Stimulated activated CD4-positive, alpha-beta T cell treated with anti-CD3 and anti-CD28 coated beads, Interleukin-1b, Interleukin-23, amount 100 ng/mL, for 4 hours (primary cell): ENCODE data around the gene GPS1.

Experiments
- DNase-seq, 2 donors: peaks; one replicate each; pipeline ENCODE4 v3.0.0-alpha.2; 2020; ENCODE audit warnings: low read depth in 2 of 2

Gene GPS1

DNA sequence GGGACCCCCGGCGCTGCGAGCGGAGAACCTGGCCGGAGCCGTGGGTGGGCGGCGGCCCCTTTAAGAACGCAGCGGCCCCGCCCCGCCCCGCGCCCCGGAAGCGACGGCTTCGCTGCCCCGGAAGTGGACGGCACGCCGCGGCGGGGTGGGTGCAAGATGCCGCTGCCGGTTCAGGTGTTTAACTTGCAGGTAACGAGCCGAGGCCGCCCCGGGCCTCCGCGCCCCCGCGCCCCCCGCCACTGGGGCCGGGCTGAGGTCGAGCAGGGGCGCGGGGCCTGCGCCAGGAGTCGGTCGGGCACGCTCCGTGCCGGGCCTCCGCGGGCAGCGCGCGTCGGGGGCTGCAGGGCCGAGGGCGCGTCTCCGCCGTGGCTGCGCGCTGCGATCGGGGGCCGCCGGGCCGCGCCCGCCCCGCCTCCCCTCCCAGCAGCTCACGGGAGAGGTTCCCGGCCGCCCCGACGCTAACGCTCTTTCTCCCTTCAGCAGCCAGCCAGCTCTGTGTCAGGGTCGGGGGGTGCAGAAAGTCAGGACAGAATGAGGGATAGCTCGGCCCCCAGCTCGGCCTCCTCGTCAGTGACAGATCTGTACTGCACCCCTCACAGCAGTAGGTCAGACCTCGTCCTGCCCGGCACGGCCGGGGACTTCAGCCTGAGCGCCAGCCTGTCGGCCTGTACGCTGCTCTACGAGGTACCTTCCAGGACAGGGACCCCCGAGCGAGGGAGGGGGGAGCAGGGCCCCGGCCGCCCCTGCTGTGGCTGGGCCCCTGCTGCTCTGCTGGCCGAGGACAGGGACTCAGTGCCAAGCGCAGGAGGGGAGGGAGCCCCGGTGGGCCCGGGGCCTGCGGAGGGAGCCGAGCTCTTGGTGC lies at the start of gene GPS1, which contains the start of gene RFNG:
Gene GPS1, plus strand, starts transcription at position 123 of the 862 bp plus-strand sequence. Its CDS starts 34 bp downstream, at position 157.
Gene RFNG, minus strand, starts transcription at position 36 of the 862 bp plus-strand sequence. CDS start 45 bp downstream, outside the sequence.
- DNase-seq: peak; percentile 67 to 87

- peak in 1 of 2 donors; percentile 11 for DNase-seq
Measured at GRCh38 chr17:82003411-82004381, 48.0 kb upstream of the GPS1 start.

- no peak for DNase-seq
Measured at GRCh38 chr17:82004517-82005455, 46.9 kb upstream of the GPS1 start.

GRCh38 chr17:82005701-82006348 lies 45.9 kb upstream of the GPS1 start:
- no peak for DNase-seq

DNA sequence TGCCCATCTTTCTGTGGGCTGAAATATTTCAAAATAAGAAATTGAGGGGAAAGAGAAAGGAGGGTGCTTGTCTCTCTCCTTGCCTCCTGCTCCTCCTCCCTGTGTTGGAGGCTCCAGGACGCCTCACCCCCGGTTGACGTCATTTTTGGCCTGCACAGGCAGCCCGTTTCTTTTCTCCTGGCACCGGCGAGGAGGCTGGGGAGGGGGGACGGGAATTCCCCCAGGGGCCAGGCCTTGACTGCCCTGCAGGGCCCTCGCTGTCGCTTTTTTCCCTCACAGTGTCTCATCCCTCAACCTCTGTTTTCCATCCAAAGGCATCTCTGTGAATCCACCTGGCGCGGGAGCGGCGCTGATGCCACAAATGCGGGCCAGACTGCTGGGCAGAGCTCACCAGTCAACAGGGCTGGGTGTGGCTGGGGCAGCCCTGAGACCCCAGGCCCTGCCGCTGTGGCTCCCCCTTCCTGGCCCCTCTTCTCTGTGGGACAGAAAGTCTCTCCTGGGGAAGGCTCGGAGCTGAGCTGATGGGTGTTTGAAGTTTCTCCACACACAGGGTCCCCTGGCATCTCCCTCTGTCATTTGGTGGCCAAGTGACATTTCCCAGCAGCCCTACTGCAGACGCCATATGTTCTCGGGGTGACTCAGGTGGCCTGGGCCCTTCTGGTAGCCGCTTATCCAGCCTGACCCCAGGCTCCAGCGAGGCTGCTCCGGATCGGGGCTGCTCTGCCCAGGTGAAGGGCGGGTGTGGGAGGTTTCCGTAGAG lies 45.0 kb upstream of the GPS1 start:
- no peak for DNase-seq

DNA sequence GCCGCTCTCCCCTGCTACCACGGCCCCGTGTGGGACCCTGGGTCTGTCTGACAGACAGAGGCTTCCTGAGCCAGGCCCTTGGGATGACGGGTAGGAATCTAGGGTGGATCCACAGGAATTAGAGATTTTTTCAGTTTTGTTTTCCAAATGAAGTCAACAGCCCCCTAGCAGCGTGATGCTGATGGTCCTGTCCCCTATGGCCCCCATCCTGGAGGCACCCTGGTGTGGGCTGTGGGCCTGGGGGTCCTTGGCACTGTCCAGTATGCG lies 44.5 kb upstream of the GPS1 start:
- no peak for DNase-seq

DNA sequence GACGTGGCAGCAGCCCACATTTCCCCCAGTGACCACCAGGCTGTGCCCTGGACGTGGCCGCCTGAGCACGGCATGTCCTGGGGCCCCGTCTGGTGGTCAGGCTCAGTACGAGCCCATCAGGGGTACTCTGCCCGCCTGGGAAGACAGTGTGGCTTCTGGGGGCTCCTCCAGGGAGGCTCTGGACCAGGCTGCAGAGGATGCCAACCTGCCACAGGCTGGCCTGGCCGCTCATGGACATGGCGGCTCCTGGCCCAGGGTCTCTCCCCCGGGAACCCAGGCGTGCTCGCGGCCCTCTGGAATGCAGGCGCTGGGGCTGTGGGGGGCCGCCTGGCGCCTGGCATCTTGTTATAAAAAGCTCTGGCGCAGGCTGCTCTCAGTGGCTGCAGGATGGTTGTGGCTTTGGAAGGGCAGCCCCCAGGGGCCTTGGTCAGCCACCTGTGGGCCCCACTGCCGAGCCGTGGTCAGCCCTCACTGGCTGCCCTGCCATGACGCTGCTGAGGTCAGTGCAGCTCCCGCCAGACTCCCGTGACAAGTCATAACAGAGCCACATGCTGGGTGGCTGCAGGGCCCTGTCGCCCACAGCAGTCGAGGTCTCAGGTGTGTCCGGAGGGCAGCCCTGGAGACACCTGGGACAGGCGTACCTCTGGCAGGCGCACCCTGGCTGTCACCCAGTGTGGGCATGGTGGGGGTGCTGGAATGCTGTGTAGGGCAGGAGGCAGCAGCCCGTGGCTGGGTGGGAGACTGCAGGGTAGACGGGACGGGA lies 44.0 kb upstream of the GPS1 start:
- no peak for DNase-seq

GRCh38 chr17:82008258-82008940 lies 43.3 kb upstream of the GPS1 start:
- DNase-seq: no peak

GRCh38 chr17:82008941-82009405 lies 42.7 kb upstream of the GPS1 start:
- DNase-seq: no peak

DNA sequence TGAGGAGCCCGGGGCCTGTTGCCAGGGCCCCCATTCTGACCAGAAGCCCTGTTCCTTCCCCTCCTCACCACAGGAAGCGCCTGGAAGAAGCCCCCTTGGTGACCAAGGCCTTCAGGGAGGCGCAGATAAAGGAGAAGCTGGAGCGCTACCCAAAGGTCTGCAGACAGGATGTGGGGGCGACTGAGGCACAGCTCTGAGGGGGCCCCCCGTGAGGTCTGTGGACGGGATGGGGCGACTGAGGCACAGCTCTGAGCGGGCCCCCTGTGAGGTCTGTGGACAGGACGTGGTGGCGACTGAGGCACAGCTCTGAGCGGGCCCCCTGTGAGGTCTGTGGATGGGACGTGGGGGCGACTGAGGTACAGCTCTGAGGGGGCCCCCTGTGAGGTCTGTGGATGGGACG lies 42.3 kb upstream of the GPS1 start:
- DNase-seq: no peak

DNA sequence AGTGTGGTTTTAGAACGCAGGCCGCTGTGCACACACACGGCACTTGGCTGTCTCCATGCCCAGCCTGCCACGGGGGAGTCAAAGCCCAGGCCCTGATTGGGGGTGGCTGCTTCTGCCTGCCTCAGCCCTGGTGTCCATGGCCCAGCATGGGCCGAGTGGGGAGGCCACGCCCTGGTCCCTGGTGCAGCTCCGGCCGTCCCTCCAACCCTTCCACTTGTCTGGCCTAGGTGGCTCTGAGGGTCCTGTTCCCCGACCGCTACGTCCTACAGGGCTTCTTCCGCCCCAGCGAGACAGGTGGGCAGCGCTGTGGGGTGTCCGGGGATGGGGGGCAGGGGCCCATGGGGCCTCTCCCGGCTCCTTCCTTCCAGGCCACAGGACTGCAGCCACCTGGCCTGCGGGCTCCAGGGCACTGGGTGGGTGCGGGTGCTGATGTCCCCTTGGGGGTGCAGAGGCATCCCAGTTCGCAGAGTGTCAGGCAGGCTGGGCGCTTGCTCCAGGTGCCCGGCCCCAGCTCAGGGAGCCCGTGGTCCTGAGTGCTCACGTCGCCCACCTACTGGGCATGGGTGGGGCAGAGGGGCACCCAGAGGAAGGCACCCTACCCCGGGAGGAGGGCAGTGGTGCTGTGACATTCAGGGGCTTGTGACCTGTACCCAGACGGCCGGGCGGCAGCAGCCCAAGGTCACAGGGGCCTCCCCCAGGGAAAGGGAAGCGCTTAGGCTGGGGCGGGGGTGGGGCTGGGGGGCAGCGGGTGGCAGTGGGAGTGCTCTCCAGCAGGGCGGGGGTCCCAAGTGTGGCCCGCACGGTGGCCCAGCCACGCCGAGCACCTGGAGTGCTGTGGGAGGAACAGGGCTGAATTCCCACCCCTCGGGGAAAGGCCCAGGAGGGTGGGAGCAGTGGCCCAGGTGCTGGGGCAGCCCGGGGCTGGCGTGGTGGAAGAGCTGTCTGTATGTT lies 40.8 kb upstream of the GPS1 start:
- DNase-seq: no peak

DNA sequence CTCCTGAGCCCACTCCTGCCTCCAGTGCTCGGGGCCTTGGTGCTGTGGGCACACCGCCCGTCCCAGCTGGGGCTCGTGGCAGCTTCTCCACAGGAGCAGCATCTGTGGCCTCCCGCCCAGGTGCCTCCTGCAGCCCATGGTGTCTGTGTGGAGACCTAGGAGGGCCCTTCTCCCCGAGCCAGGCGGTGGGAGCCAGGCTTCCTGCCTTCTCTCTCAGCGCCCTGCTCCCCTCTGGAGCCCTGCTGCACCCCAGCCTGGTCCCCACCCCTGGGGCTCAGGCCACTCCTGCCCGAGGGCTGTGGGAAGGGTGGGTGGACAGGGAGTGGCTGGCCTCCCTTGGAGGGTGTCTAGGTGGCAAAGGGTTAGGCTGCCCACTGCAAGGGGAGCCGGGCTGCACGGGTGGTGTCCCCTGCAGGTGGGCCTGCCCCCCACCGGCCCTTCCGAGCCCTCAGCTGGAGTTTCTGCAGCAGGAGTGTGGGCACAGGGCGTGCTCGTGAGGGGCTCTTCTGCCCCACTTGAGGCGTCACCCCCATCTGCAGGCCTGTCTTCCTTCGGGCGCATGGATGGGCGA lies 40.0 kb upstream of the GPS1 start:
- DNase-seq: no peak

DNA sequence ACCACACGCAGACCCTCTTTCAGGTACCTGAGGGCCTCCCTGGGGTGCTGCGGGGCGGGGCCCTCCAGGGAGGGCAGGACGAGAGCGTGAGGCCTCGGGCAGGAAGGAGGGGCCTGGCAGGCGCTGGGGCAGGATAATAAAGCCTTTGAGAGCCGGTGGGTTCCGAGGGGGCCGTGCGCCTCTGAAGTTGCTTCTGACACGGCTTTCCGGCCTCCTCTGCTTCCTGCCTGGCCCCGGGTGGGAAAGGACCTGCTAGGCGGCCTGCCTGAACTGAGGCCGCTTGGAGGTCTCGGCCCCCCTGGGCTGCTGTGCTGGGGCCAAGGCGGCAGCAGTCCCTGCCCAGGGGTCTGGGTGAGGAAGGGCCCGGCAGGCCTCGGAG lies 39.4 kb upstream of the GPS1 start:
- no peak for DNase-seq

DNA sequence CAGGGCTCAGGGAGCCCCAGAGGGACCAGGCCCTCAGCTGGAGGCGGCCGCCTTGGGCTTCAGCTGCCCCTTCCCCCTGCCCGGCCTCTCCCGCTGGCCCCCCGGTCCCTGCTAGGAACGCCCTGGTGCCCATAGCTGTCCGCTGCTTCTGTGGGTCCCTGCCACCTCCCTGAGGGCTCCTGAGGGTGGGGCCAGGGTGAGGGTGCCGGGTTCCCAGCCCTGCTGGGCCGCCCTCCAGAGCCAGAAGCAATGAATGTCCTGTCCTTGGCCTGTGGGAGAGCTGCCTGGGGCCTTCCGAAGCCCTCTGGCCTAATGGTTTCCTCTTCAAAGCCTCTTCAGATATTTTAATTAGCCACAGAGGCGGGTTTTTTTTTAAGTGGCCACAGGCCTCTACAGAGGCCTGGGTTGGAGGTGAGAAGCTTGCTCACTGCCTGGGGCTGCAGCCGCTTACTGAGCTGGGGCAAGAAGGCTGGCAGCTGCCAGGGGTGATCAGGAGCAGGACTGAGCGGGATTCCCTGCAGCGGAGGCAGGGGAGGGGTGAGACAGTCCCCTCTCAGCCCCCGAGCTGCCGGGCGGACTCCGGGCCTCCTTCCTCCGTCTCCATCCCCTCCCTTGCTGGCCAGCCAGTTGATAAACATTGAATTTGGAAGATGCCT lies 38.9 kb upstream of the GPS1 start:
- no peak for DNase-seq

GRCh38 chr17:82013341-82013740 lies 38.4 kb upstream of the GPS1 start:
- no peak for DNase-seq

GRCh38 chr17:82013772-82014321 lies 37.9 kb upstream of the GPS1 start:
- DNase-seq: no peak
